ENCODE results near the gene RAB19. TPM values are rescaled to one million over a fixed set of nuclear protein-coding genes. Genes with fewer than 3 reads are reported as not detected.

The RAB19 gene, protein sequence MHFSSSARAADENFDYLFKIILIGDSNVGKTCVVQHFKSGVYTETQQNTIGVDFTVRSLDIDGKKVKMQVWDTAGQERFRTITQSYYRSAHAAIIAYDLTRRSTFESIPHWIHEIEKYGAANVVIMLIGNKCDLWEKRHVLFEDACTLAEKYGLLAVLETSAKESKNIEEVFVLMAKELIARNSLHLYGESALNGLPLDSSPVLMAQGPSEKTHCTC
- 1 to 10 TPM in 1 of 6 experiments, under 1 TPM in 1, not detected in 4; 0.27 to 1.0 TPM for total RNA-seq
- long read RNA-seq = 0 reads

DNA sequence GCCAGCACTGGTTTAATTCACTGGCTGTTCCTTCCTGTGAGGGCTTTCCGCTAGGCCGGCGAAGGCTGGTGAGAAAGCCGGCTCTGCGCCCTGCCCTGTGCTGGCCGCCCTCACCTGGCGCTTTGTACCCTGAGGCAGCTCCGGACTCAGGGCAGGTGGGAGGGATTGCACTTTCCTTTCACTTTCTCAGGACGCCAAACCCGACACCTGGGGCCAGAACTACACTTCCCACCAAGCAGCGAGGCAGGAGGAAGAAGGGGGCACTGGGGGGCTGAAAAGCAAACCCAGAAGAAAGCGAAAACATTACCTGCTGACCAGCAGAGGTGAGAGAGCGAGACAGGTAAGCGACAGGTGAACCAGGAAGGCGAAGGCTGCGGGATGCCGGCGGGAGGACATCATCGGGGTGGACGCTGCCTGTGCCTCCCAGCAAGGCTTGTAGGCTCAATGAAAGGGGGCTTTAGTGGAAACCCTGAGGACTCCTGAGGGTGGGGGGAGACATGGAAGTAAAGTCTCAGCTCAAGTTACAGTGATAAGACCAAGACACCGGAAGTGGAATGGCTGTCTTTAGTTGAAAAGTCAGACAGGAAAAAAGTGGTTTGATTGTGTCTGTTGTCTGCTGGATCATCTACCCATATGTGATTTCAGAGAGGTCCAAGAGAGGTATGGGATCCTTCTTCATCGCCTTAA, at the start of gene RAB19:
Gene RAB19 (plus strand): TSS at position 181 of the 687 bp plus-strand sequence. CDS start 3,589 bp downstream, outside the sequence.
- Histone ChIP-seq H3K27ac (no peak within 1 kb of the TSS), H3K36me3 (no peaks in the 10 kb centered on the region), H3K9me3 (no peaks in the 10 kb centered on the region), H3K4me1 (no peaks in the 10 kb centered on the region), H3K4me3 (peak within 1 kb of the TSS; percentile 46 to 56 (median 56)), H3K27me3 (no peaks in the 10 kb centered on the region)
- 6% methylated on average over 16 of the region's 22 CpGs for WGBS (ENCODE audit: insufficient coverage, low coverage, low lambda C conversion rate, missing lambda C conversion rate)
- ATAC-seq (peak; percentile 92 to 98 (median 93)), DNase-seq (peak; percentile 58 to 66 (median 60))
- intact Hi-C loops (cut with DNase I) = no loop called here
- TF ChIP-seq, protein P1, sequence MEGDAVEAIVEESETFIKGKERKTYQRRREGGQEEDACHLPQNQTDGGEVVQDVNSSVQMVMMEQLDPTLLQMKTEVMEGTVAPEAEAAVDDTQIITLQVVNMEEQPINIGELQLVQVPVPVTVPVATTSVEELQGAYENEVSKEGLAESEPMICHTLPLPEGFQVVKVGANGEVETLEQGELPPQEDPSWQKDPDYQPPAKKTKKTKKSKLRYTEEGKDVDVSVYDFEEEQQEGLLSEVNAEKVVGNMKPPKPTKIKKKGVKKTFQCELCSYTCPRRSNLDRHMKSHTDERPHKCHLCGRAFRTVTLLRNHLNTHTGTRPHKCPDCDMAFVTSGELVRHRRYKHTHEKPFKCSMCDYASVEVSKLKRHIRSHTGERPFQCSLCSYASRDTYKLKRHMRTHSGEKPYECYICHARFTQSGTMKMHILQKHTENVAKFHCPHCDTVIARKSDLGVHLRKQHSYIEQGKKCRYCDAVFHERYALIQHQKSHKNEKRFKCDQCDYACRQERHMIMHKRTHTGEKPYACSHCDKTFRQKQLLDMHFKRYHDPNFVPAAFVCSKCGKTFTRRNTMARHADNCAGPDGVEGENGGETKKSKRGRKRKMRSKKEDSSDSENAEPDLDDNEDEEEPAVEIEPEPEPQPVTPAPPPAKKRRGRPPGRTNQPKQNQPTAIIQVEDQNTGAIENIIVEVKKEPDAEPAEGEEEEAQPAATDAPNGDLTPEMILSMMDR (IDR thresholded peaks at IDR 0.05) = no peak
- no peak for TF ChIP-seq POLR2A (IDR thresholded peaks at IDR 0.05)

DNA sequence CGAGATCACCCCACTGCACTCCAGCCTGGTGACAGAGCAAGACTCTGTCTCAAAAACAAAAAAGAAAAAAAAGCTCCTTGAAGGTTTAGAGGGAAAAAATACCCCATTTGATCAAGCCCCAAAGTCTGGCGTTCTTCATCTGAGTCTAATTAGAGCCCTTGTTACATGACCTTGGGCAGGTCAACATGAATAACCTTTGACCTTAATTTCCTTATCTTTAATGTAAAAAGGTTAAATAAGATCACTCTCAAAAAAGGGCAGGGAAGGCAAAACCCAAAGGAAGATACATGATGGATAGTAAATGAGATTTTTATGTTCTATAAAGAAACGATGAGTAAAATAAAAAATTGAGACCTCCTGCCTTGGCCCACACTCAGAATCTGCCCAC, 45.8 kb upstream of the RAB19 start:
- TF ChIP-seq POLR2A (IDR thresholded peaks at IDR 0.05) = no peak
- TF ChIP-seq, protein P1 (IDR thresholded peaks at IDR 0.05) = no peak
- H3K36me3 ChIP-seq = peaks cover 0 to 8% (median 0%) of the 10 kb centered on the region in 4 donors
- 96% methylated on average over 3 of the region's 3 CpGs for WGBS (ENCODE audit: insufficient coverage, low coverage, low lambda C conversion rate, missing lambda C conversion rate)
- H3K27ac ChIP-seq = no peak overlapping the region
- ATAC-seq (no peak), DNase-seq (no peak)
- no peaks in the 10 kb centered on the region for H3K9me3 ChIP-seq
- intact Hi-C loops (cut with DNase I) = no loop called here
- no peaks in the 10 kb centered on the region for H3K4me1 ChIP-seq
- H3K4me3 ChIP-seq = no peak overlapping the region
- no peaks in the 10 kb centered on the region for H3K27me3 ChIP-seq

DNA sequence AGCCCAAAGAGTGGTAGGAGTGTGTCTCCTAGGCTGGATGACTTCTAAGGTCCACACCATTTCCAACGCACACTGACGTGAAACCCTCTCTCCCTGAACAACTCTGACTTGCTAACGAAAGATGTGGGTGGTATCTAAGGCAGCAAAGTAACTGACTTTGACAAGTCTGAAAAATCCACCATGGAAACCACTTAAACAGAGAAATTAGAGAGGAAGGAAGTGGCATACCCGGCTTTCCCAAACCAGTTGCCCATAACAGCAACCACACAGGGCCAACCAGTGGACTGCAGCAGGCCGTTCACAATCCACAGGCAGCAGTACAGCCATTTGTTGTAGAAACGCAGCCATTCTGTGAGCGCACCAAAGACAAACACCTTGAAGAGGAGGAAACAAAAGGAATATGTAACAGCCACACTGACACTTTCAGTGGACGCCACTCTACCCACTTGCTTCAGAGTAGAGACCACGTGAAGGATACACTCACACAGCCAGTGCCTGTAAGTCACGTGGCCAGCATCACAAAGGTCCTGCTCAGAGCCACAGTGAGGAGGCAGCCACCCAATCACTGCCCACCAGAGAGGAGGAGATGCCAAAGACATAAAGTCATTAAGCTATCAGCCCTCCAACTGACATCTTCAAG, 45.3 kb upstream of the RAB19 start:
- peaks cover 0 to 8% (median 0%) of the 10 kb centered on the region in 4 donors for H3K36me3 ChIP-seq
- no peak overlapping the region for H3K27ac ChIP-seq
- TF ChIP-seq, protein P1 (IDR thresholded peaks at IDR 0.05) = no peak
- no peak for TF ChIP-seq POLR2A (IDR thresholded peaks at IDR 0.05)
- 90% methylated on average over 4 of the region's 10 CpGs for WGBS (ENCODE audit: insufficient coverage, low coverage, low lambda C conversion rate, missing lambda C conversion rate)
- H3K4me1 ChIP-seq = no peaks in the 10 kb centered on the region
- H3K9me3 ChIP-seq = no peaks in the 10 kb centered on the region
- no peak for DNase-seq
- H3K27me3 ChIP-seq = no peaks in the 10 kb centered on the region
- H3K4me3 ChIP-seq = no peak overlapping the region
- ATAC-seq = peak in 2 of 4 donors; percentile 12 to 30
- intact Hi-C loops (cut with DNase I) = no loop called here

DNA sequence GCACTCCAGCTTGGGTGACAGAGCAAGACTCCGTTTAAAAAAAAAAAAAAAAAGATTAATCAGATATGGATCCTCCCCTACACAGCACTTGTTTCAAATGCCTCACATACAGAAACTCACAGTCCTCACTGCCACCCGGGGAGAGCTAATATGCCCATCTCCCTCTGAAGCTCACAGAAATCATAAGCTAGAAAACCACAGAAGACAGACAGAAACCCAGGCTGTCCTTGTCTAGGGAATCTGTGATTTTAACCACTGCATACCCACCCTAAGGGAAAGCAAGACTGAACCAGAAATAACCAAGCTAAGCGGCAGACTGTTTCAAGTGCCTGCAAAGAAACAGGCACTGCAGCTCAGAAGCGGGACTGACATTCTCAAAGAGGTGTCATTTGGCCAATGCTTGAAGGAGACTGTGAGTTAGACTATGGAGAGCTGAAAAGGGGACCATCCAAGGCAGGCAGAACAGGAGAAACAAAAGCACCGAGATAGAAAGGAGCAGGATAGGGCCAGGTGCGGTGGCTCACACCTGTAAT, 43.1 kb upstream of the RAB19 start:
- Histone ChIP-seq H3K4me3 (no peak overlapping the region), H3K27me3 (no peaks in the 10 kb centered on the region), H3K4me1 (no peaks in the 10 kb centered on the region), H3K36me3 (no peaks in the 10 kb centered on the region), H3K9me3 (no peaks in the 10 kb centered on the region), H3K27ac (no peak overlapping the region)
- TF ChIP-seq, protein P1 (IDR thresholded peaks at IDR 0.05) = no peak
- no peak for TF ChIP-seq POLR2A (IDR thresholded peaks at IDR 0.05)
- intact Hi-C loops (cut with DNase I) = no loop called here
- DNase-seq (no peak), ATAC-seq (no peak)
- WGBS (ENCODE audit: insufficient coverage, low coverage, low lambda C conversion rate, missing lambda C conversion rate) = 95% methylated on average over 4 of the region's 6 CpGs
